ENCODE measurements around the gene OPN4.

- TF ChIP-seq CTCF (IDR thresholded peaks at IDR 0.05) (no peak), POLR2A (IDR thresholded peaks at IDR 0.05) (no peak)
These were observed 58.0 kb downstream of the OPN4 start for GRCh38 chr10:86712317-86712707.

All from lower leg skin (tissue), 3 donors.